HG02981 (cell line): ENCODE data around the gene NKX6-2.
"Not testable (repeated sequence)": the region's sequence is repeated elsewhere in the genome, so short reads cannot be mapped to it uniquely, and the experiment has no call there.

Experiments used
- ATAC-seq: cut with Tn5 transposase; IDR thresholded peaks from one replicate; pipeline ENCODE4 v1.9.1; 2021; ENCODE audit warnings: mild to moderate bottlenecking, moderate library complexity; ENCODE audit not compliant: unreplicated experiment

Gene NKX6-2

GRCh38 chr10:132785723-132786475 is at the start of gene NKX6-2:
NKX6-2 (minus strand) TSS chr10:132786147; CDS start chr10:132785948, 199 bp downstream.
- ATAC-seq = no peak

- no peak for ATAC-seq
Measured at GRCh38 chr10:132834891-132835847, 49.2 kb upstream of the NKX6-2 start.

DNA sequence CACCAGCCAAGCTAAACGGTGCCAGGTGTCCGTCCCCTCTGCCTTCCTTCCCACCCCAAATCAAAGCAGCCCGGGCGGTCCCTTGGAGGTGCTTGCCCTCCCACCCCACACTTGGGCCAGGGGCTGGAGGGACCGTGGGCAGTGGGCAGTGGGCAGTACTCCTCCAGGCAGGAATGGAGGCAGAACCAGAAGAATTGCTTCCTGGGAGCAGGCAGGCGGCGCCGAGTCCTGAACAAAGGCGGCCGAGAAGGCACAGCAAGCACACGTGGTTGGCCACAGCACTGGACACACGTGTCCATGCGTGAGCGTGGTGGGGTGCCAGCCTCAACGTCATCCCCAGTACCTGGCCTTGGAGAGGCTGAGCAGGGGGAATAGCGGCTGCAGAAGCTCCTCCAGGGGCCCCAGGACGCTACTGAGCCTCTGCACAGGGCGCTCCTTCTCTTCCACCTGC is 48.4 kb upstream of the NKX6-2 start:
- ATAC-seq = no peak

- no peak for ATAC-seq
Measured at GRCh38 chr10:132833421-132834111, 47.6 kb upstream of the NKX6-2 start.

DNA sequence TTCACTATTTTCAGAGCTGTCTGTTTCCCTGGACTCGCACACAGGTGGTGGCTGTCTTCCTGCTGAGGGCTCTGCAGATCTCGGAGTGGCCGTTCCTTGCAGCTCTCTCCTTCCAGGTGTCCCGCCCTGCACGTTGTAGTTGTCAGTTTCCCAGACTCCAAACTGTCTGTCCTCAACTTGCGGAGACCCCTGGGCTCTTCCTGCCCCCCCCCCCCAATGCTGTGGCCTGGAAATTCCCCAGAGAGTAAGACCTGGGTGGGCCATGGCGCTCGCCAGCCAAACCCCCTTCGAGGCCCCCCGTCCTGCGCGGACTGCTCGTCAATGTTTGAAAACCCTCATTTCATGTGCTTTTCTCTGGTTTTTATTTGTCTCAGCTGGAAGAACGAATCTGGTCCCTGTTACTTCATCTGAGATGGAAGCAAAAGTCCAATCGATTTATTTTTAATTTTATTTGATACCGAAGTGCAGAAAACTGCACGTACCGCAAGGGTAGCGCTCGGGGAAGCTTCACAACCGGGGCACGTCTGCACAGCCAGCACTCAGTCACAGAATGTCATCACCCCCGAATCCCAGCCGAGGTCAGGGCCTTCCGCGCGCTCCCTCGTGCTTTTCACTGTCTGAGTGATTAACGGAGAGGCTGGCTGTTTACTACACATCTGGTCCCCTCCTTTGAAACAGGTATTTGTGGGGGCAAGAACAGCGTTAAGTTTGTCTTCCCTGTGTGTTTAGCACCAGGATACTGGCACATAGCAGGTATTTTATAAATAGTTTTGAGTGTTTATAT is 46.4 kb upstream of the NKX6-2 start:
- no peak for ATAC-seq

DNA sequence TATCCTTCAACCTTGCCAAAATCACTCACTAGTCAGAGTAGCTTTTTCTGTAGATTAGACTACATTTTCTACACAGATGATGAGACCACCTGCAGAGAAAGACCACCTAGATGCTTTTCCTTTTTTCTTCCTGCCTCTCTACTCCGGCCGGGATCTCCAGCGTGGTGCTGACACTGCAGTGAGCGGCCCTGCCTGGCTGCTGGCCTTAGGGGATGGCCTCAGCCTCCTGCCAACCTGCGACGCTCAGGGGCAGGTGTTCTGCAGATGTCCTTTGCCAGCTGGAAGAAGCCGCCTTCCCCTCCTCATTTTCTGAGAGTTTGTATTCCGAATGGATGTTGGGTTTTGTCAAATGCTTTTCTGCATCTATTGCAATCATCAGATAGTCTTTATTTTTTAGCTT is 43.5 kb upstream of the NKX6-2 start:
- no peak for ATAC-seq

GRCh38 chr10:132828681-132829080 is 42.7 kb upstream of the NKX6-2 start:
- ATAC-seq = no peak

GRCh38 chr10:132827861-132828539 is 42.1 kb upstream of the NKX6-2 start:
- ATAC-seq = no peak

DNA sequence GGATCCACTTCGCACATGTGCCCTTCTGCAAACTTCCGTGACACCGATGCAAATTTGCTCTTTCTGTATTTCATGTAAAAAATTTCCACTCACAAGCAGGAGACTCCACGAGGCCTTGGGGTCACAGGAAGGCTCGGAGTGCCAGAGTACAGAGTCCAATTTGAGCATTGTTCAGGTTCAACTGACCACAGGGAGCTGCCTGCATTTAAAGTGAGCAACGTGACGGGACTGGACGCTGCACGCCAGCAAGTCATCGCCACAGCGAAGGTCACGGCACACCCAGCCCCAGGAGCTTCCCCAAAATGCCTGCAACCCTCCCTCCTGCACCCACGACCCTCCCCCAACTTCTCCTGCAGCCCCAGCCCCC is 41.5 kb upstream of the NKX6-2 start:
- no peak for ATAC-seq

- no peak for ATAC-seq
Measured at GRCh38 chr10:132826524-132827422, 40.8 kb upstream of the NKX6-2 start.

GRCh38 chr10:132825783-132826523 is 40.0 kb upstream of the NKX6-2 start:
- not testable (repeated sequence) for ATAC-seq

- no peak for ATAC-seq
Measured at GRCh38 chr10:132820056-132820455, 34.1 kb upstream of the NKX6-2 start.

GRCh38 chr10:132817701-132818211 is 31.8 kb upstream of the NKX6-2 start:
- no peak for ATAC-seq

DNA sequence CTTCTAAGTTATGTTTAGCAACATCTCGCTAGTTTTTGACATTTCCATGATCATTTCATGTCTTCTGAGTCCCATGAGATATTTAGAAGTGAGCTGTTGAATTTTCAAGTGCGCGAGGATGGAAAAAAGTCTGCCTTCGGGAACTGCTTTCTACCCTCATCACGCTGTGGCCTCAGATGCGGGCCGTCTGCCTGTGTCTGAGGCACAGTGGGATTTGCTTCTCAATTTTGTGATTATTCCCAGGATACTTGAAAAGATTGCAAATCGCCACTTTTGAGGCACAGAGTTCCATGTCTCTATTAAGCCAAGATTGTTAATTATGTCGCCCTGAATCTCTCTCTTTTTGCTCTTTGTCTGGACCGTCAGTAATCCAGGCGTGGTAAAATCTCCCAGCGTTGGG is 30.8 kb upstream of the NKX6-2 start:
- ATAC-seq = no peak

DNA sequence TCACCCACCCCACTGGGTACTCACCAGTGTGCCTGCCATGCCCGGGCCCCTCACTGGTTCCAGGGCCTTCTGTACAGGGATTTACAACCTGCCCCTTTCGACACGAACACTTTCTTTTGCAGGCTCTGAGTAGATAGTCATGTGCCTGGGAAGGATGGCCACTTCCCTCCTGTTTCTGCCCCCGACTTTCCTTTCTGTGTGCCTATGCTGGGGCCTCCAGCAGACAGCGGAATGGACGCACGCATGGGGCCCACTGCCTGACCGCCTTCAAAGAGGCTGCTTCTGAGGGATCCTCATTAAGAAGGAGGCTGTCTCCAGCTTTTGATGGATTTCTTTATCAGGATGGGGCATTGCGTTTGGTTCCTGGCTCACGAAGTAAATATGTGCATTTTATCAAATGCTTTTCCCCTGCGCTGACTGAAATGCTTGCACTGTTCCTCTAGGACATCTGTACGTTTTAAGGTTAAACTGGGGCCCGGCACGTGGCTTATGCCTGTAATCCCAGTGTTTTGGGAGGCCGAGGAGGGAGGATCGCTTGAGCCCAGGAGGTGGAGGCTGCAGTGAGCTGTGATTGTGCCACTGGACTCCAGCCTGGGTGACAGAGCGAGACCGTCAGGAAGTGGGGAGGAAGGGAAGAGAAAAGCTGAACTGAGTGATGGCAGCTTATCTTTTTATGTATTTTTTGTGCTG is 29.4 kb upstream of the NKX6-2 start:
- ATAC-seq = no peak

- no peak for ATAC-seq
Measured at GRCh38 chr10:132814469-132814856, 28.5 kb upstream of the NKX6-2 start.
